Measurements from ENCODE around the gene TRIM44.

TRIM44 gene

GRCh38 chr11:35815556-35816315 is 153.2 kb downstream of the TRIM44 start:
- Histone ChIP-seq H4K91ac (ENCODE audit: low read depth, low read length, poor library complexity) (no peak overlapping the region), H3K27ac (replicated peaks; ENCODE audit: low read length) (no peak overlapping the region), H2BK5ac (ENCODE audit: low read length) (no peak overlapping the region), H3K36me3 (replicated peaks in 1 of 2; ENCODE audit: control insufficient read depth in 2 of 2, insufficient read depth in 2 of 2, low read length in 2 of 2) (peaks cover 0 to 6% of the 10 kb centered on the region in 2 donors), H2AK5ac (ENCODE audit: low read depth, low read length) (no peak overlapping the region), H3K79me1 (ENCODE audit: low read depth, low read length) (no peaks in the 10 kb centered on the region), H3K4me3 (ENCODE audit: low read length in 2 of 2) (no peak overlapping the region), H3K14ac (ENCODE audit: low read length) (no peak overlapping the region), H3K23ac (ENCODE audit: low read depth, low read length, poor library complexity) (no peak overlapping the region), H3K4me1 (ENCODE audit: control insufficient read depth in 2 of 2, insufficient read depth in 1 of 2, low read depth in 1 of 2, low read length in 2 of 2) (peaks cover 0 to 4% of the 10 kb centered on the region in 2 donors), H4K8ac (ENCODE audit: low read depth, low read length) (no peak overlapping the region), H3K18ac (ENCODE audit: low read length) (no peak overlapping the region), H3K4me2 (ENCODE audit: insufficient read depth, low read length, poor library complexity, severe bottlenecking) (no peak overlapping the region), H2BK120ac (ENCODE audit: low read depth, low read length) (no peak overlapping the region), H2BK15ac (ENCODE audit: low read length) (no peak overlapping the region), H2AFZ (ENCODE audit: low read length) (no peak overlapping the region), H3K27me3 (ENCODE audit: control insufficient read depth in 3 of 3, insufficient read depth in 3 of 3, low read depth in 1 of 3, low read length in 3 of 3) (no peaks in the 10 kb centered on the region), H3K9me3 (replicated peaks in 1 of 2; ENCODE audit: control insufficient read depth in 2 of 2, insufficient read depth in 1 of 2, low read depth in 1 of 2, low read length in 2 of 2) (peaks cover 0 to 2% of the 10 kb centered on the region in 2 donors), H3K4ac (ENCODE audit: low read length) (no peak overlapping the region), H2BK12ac (ENCODE audit: low read length) (no peak overlapping the region), H3K9ac (ENCODE audit: low read depth, low read length, poor library complexity) (no peak overlapping the region)
- no CpG with 5 or more reads among the region's 5 CpGs for WGBS, 2 donors (ENCODE audit: extremely low coverage in 2 of 2, insufficient read length in 2 of 2, insufficient replicate concordance in 1 of 2)
- DNase-seq (ENCODE audit: low spot score) = no peak

- peaks cover 1 to 3% of the 10 kb centered on the region in 2 donors for H3K4me1 ChIP-seq (ENCODE audit: control insufficient read depth in 2 of 2, insufficient read depth in 1 of 2, low read depth in 1 of 2, low read length in 2 of 2)
- H4K91ac ChIP-seq (ENCODE audit: low read depth, low read length, poor library complexity) = no peak overlapping the region
- H3K36me3 ChIP-seq (replicated peaks in 1 of 2; ENCODE audit: control insufficient read depth in 2 of 2, insufficient read depth in 2 of 2, low read length in 2 of 2) = peaks cover 0 to 3% of the 10 kb centered on the region in 2 donors
- no peak overlapping the region for H4K8ac ChIP-seq (ENCODE audit: low read depth, low read length)
- H3K27ac ChIP-seq (replicated peaks; ENCODE audit: low read length) = no peak overlapping the region
- H2BK5ac ChIP-seq (ENCODE audit: low read length) = no peak overlapping the region
- no peak overlapping the region for H2BK120ac ChIP-seq (ENCODE audit: low read depth, low read length)
- H3K14ac ChIP-seq (ENCODE audit: low read length) = no peak overlapping the region
- peaks cover 0 to 2% of the 10 kb centered on the region in 2 donors for H3K9me3 ChIP-seq (replicated peaks in 1 of 2; ENCODE audit: control insufficient read depth in 2 of 2, insufficient read depth in 1 of 2, low read depth in 1 of 2, low read length in 2 of 2)
- H2BK15ac ChIP-seq (ENCODE audit: low read length) = no peak overlapping the region
- H3K4ac ChIP-seq (ENCODE audit: low read length) = no peak overlapping the region
- no peak overlapping the region for H3K4me3 ChIP-seq (ENCODE audit: low read length in 2 of 2)
- no peak overlapping the region for H3K4me2 ChIP-seq (ENCODE audit: insufficient read depth, low read length, poor library complexity, severe bottlenecking)
- WGBS, 2 donors (ENCODE audit: extremely low coverage in 2 of 2, insufficient read length in 2 of 2, insufficient replicate concordance in 1 of 2) = no CpG with 5 or more reads among the region's 5 CpGs
- H3K23ac ChIP-seq (ENCODE audit: low read depth, low read length, poor library complexity) = no peak overlapping the region
- no peak overlapping the region for H2AFZ ChIP-seq (ENCODE audit: low read length)
- H2AK5ac ChIP-seq (ENCODE audit: low read depth, low read length) = no peak overlapping the region
- peaks cover 2% of the 10 kb centered on the region for H3K79me1 ChIP-seq (ENCODE audit: low read depth, low read length)
- no peak overlapping the region for H3K9ac ChIP-seq (ENCODE audit: low read depth, low read length, poor library complexity)
- no peak overlapping the region for H2BK12ac ChIP-seq (ENCODE audit: low read length)
- no peak overlapping the region for H3K18ac ChIP-seq (ENCODE audit: low read length)
- no peak for DNase-seq (ENCODE audit: low spot score)
- H3K27me3 ChIP-seq (ENCODE audit: control insufficient read depth in 3 of 3, insufficient read depth in 3 of 3, low read depth in 1 of 3, low read length in 3 of 3) = no peaks in the 10 kb centered on the region
These were observed 158.0 kb downstream of the TRIM44 start for GRCh38 chr11:35820614-35821013.

- WGBS, 2 donors (ENCODE audit: extremely low coverage in 2 of 2, insufficient read length in 2 of 2, insufficient replicate concordance in 1 of 2) = no CpG with 5 or more reads among the region's 2 CpGs
- no peak overlapping the region for H3K4ac ChIP-seq (ENCODE audit: low read length)
- no peak overlapping the region for H4K91ac ChIP-seq (ENCODE audit: low read depth, low read length, poor library complexity)
- H4K8ac ChIP-seq (ENCODE audit: low read depth, low read length) = no peak overlapping the region
- H3K27ac ChIP-seq (replicated peaks; ENCODE audit: low read length) = no peak overlapping the region
- no peaks in the 10 kb centered on the region for H3K36me3 ChIP-seq (replicated peaks in 1 of 2; ENCODE audit: control insufficient read depth in 2 of 2, insufficient read depth in 2 of 2, low read length in 2 of 2)
- H3K9me3 ChIP-seq (replicated peaks in 1 of 2; ENCODE audit: control insufficient read depth in 2 of 2, insufficient read depth in 1 of 2, low read depth in 1 of 2, low read length in 2 of 2) = no peaks in the 10 kb centered on the region
- H3K4me2 ChIP-seq (ENCODE audit: insufficient read depth, low read length, poor library complexity, severe bottlenecking) = no peak overlapping the region
- no peak overlapping the region for H3K4me3 ChIP-seq (ENCODE audit: low read length in 2 of 2)
- H3K79me1 ChIP-seq (ENCODE audit: low read depth, low read length) = peaks cover 2% of the 10 kb centered on the region
- H3K4me1 ChIP-seq (ENCODE audit: control insufficient read depth in 2 of 2, insufficient read depth in 1 of 2, low read depth in 1 of 2, low read length in 2 of 2) = peaks cover 4 to 6% of the 10 kb centered on the region in 2 donors
- H2BK15ac ChIP-seq (ENCODE audit: low read length) = no peak overlapping the region
- H2AFZ ChIP-seq (ENCODE audit: low read length) = no peak overlapping the region
- no peak overlapping the region for H2AK5ac ChIP-seq (ENCODE audit: low read depth, low read length)
- no peak overlapping the region for H3K18ac ChIP-seq (ENCODE audit: low read length)
- H2BK120ac ChIP-seq (ENCODE audit: low read depth, low read length) = no peak overlapping the region
- no peak overlapping the region for H3K23ac ChIP-seq (ENCODE audit: low read depth, low read length, poor library complexity)
- H3K27me3 ChIP-seq (ENCODE audit: control insufficient read depth in 3 of 3, insufficient read depth in 3 of 3, low read depth in 1 of 3, low read length in 3 of 3) = no peaks in the 10 kb centered on the region
- no peak overlapping the region for H2BK5ac ChIP-seq (ENCODE audit: low read length)
- no peak overlapping the region for H3K9ac ChIP-seq (ENCODE audit: low read depth, low read length, poor library complexity)
- no peak overlapping the region for H2BK12ac ChIP-seq (ENCODE audit: low read length)
- no peak for DNase-seq (ENCODE audit: low spot score)
- H3K14ac ChIP-seq (ENCODE audit: low read length) = no peak overlapping the region
These were observed 160.4 kb downstream of the TRIM44 start for GRCh38 chr11:35822815-35823495.

GRCh38 chr11:35823742-35824298 is 161.2 kb downstream of the TRIM44 start:
- Histone ChIP-seq H3K27ac (replicated peaks; ENCODE audit: low read length) (no peak overlapping the region), H4K91ac (ENCODE audit: low read depth, low read length, poor library complexity) (no peak overlapping the region), H3K4me3 (ENCODE audit: low read length in 2 of 2) (no peak overlapping the region), H3K9me3 (replicated peaks in 1 of 2; ENCODE audit: control insufficient read depth in 2 of 2, insufficient read depth in 1 of 2, low read depth in 1 of 2, low read length in 2 of 2) (no peaks in the 10 kb centered on the region), H3K14ac (ENCODE audit: low read length) (no peak overlapping the region), H2AFZ (ENCODE audit: low read length) (no peak overlapping the region), H2BK12ac (ENCODE audit: low read length) (no peak overlapping the region), H3K79me1 (ENCODE audit: low read depth, low read length) (peaks cover 2% of the 10 kb centered on the region), H3K4me2 (ENCODE audit: insufficient read depth, low read length, poor library complexity, severe bottlenecking) (no peak overlapping the region), H2AK5ac (ENCODE audit: low read depth, low read length) (peak overlapping the region; percentile 20), H2BK5ac (ENCODE audit: low read length) (peak overlapping the region; percentile 69), H4K8ac (ENCODE audit: low read depth, low read length) (no peak overlapping the region), H3K9ac (ENCODE audit: low read depth, low read length, poor library complexity) (no peak overlapping the region), H3K4ac (ENCODE audit: low read length) (no peak overlapping the region), H2BK120ac (ENCODE audit: low read depth, low read length) (no peak overlapping the region), H3K18ac (ENCODE audit: low read length) (no peak overlapping the region), H3K4me1 (ENCODE audit: control insufficient read depth in 2 of 2, insufficient read depth in 1 of 2, low read depth in 1 of 2, low read length in 2 of 2) (peaks cover 6 to 7% of the 10 kb centered on the region in 2 donors), H3K36me3 (replicated peaks in 1 of 2; ENCODE audit: control insufficient read depth in 2 of 2, insufficient read depth in 2 of 2, low read length in 2 of 2) (no peaks in the 10 kb centered on the region), H3K23ac (ENCODE audit: low read depth, low read length, poor library complexity) (no peak overlapping the region), H3K27me3 (ENCODE audit: control insufficient read depth in 3 of 3, insufficient read depth in 3 of 3, low read depth in 1 of 3, low read length in 3 of 3) (no peaks in the 10 kb centered on the region), H2BK15ac (ENCODE audit: low read length) (no peak overlapping the region)
- DNase-seq (ENCODE audit: low spot score) = no peak
- no CpG with 5 or more reads among the region's 10 CpGs for WGBS, 2 donors (ENCODE audit: extremely low coverage in 2 of 2, insufficient read length in 2 of 2, insufficient replicate concordance in 1 of 2)
